ENCODE measurements around the gene TEX55.
"Not testable (repeated sequence)": the region's sequence is repeated elsewhere in the genome, so short reads cannot be mapped to it uniquely, and the experiment has no call there.

TEX55 gene

GRCh38 chr3:119160815-119161214, 14.8 kb downstream of the TEX55 start:
- DNase-seq (ENCODE audit: low spot score): no peak

GRCh38 chr3:119161240-119161639, 15.3 kb downstream of the TEX55 start:
- DNase-seq (ENCODE audit: low spot score): no peak

GRCh38 chr3:119164745-119165144, 18.8 kb downstream of the TEX55 start:
- DNase-seq (ENCODE audit: low spot score): not testable (repeated sequence)

DNA sequence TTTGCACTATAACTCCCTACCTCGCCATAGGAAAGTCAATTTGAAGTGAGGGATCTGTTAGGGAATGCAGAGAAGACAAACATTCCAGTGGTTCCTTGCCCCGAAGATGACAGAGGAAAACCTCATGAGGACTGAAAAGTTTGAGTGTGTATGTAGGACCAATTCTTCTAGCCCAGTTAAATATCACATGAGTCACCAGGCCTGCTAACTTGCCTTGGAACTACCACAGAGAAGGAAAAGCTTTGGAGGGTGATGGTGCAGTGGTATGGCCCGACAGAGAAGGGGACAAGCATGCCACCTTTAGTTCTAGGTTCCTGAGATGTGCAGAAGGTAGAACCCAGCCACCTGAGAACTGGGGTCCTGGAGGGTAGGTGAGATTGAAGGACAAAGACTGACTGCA, 24.9 kb downstream of the TEX55 start:
- DNase-seq (ENCODE audit: low spot score): no peak

DNA sequence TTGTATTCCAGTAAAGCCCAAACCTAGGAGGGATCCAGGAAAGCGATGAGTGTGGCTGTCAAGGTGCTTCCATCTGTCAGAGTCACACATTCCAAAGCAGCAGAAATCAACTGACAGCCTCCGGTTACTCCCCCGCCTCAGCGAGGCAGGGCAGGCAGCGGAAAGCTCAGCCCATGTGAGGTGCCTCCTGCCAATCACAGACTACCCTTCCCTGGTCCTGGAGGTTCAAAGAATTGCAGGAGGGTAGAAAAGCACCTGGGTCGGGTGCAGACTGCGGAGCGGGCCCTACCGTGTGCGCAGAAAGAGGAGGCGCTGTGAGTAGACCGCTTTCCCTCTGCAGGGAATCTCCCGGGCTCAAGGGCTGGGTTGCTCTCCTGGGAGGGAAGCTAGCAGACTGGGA, 27.4 kb downstream of the TEX55 start, which contains the start of gene UPK1B:
UPK1B (plus strand) TSS at position 274 of the 400 bp plus-strand sequence. CDS start 13,144 bp downstream, outside the sequence.
- DNase-seq (ENCODE audit: low spot score): no peak

DNA sequence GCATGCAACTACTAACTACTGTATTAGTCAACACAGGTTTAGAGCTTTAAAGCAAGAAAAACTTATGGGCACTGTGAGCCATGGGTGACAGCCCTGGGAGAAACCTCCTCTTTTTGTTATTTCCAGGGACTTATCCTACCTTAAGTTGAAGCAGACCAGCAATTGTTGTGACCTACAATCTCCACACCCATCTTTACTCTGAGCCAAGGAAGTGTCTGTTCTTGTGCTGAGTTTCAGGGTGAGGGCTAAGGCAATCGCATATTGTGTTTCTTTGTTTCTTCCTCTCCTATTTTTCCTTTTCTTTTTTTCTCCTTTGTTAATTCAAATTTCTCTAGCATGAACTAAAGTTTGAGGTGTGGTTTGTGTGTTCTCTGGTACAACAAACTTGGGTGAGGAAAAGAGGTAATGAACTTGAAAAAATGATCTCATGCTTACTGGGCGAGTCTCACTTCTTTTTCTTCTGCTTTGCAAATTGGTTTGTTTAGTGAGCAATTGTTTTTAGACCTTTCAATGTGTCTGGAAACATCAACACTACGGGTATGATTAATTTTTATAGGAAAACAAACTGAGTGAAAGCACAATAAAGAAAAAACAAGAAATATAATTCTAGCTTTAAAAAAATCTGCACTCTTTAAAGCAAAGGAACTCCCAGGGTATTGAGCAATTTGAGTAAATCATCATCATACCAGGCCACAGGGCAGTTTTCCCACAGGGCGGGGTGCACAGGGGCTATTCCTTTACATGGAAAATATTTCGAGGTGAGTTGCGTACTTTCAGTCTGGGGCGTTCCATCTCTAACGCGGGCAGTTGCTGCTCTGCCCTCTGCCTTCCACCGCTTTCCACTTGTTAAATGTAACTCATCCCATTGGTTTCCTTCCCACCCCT, 30.1 kb downstream of the TEX55 start:
- DNase-seq (ENCODE audit: low spot score): no peak

- no peak for DNase-seq (ENCODE audit: low spot score)
These were observed 30.8 kb downstream of the TEX55 start for GRCh38 chr3:119176778-119177177.

- no peak for DNase-seq (ENCODE audit: low spot score)
These were observed 31.4 kb downstream of the TEX55 start for GRCh38 chr3:119177321-119177720.

GRCh38 chr3:119181765-119182164, 35.8 kb downstream of the TEX55 start:
- DNase-seq (ENCODE audit: low spot score): no peak

GRCh38 chr3:119184111-119184510, 38.1 kb downstream of the TEX55 start:
- no peak for DNase-seq (ENCODE audit: low spot score)

DNA sequence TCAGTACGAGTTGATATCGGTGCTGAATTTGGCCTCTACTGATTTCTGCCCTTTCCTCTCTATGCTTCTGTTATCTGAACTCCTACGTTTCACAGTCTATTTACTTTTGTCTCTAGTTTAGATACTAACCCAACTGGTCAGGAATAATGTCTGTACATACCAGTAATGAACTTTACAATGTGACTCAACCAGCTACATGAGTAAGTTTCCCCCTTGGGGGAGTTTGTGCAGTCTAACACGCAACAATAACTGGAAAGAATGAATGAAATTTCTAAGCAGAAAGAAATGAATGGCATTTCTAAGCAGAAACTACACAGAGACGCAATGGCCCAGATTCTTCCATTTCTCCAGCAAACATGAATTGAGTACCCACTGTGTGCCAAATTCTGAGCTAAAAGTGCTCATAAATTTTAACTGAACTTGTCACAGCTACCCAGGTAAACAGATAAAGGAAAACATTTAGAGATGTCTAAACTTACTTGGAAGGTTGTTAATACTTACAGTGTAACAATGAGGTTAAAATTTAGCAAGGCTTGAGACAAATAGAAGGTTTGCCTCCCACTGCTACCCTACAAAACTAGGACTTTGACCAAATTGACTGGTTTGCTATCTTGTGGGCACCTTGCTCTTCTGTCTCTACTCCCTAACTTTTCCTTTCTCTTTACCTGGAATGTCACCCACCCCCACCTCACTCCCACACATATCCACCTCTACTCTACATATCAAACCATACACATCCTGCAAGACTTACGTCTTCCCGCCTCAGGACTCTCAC, 39.0 kb downstream of the TEX55 start:
- no peak for DNase-seq (ENCODE audit: low spot score)

- DNase-seq (ENCODE audit: low spot score): no peak
These were observed 41.3 kb downstream of the TEX55 start for GRCh38 chr3:119187266-119187665.

DNA sequence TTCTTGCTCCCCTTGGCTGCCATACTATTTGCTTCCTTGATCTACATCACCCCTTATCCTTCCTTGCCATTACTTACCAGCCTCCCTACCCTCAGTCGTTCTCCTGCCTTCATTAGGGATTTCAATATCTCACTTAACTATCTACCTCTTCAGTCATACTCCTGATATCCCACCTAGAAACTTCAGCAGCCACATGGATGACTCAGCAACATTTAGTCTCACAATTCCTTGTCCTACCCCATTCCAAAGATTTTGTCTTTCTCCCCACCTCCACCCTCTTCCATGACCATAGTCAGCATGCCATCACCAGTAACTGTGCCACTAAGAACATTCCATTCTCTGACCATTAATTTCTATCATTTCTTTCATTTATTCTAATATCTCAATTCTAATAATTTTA, 45.8 kb downstream of the TEX55 start:
- DNase-seq (ENCODE audit: low spot score): no peak

DNA sequence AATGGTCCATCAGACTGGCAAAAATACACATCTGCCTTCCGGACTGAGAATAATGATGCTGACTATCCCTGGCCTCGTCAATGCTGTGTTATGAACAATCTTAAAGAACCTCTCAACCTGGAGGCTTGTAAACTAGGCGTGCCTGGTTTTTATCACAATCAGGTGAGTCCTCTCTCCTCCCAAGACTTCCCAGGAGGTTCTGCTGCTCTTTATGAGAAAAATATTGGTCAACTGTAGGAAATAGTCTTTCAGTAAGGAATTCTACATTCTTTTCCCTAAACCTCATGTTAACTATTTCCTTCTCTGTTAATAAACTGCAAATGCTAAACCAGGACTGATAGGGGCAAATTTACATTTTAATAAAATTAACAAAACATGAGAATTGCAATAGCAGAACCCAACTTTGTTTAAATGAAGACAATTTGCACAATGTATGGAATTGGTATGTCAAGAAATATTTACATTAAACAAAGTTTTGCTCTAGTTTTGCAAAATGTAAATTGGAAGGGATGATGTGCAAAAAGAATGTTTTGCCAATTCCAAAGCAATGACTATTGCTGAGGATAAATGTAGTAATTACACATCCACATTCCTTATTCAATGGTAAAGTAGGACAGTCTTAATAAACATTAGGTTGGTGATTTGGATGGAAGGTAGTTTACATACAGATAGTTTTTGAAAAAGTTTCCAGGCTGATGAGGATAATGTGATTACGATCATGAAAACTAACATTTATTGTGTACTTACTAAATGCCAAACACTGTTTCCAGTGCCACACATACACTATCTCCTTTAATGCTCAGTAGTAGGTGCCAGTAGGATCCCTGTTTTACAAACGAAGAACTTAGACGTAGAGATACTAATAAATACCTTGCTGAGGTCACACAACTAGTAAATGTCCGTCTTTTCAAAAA, 48.5 kb downstream of the TEX55 start:
- DNase-seq (ENCODE audit: low spot score): no peak

DNA sequence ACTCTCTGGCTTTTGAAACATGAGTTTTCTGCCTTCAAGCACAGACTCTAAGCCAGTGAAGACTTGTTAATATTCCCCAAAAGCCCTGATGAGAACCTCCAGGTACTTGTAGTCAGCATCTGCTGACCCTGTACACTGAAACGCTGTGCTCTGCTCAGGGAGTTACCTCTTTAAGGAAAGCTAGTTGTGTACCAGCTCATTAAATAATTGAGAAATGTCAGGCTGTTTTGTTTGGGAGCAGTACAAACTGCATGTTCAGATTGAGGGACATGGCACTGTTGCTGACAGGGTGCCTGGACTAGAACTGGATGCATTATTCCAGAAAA, 49.1 kb downstream of the TEX55 start:
- DNase-seq (ENCODE audit: low spot score): no peak

DNA sequence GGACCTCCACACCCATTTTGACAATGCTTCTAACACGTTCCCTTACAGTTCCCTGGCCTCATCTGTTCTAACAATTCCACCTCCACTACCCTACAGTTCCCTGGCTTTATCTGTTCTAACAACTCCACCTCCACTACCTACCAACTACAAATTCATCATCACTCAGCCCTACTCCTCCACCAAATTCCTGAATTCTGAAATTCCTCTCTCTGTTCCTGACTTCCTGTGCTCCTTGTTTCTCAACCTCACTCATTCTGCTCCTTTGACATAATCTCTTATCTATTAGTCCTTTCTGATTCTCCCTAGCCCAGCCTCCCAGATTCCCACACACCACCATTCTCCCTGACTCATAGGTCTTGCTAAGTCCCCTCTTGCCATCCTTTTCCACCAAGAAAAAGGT, 49.9 kb downstream of the TEX55 start:
- no peak for DNase-seq (ENCODE audit: low spot score)

All from COLO829 (cell line).